NOMO-1 treated with DMSO at 0.1 percent for 48 hours (cell line): ENCODE data around the gene USP4.

ENCODE experiments used
- DNase-seq: peaks from one replicate; lab custom pipeline; 2025; ENCODE audit not compliant: unreplicated experiment; lab: John Stamatoyannopoulos, UW

The USP4 gene

DNA sequence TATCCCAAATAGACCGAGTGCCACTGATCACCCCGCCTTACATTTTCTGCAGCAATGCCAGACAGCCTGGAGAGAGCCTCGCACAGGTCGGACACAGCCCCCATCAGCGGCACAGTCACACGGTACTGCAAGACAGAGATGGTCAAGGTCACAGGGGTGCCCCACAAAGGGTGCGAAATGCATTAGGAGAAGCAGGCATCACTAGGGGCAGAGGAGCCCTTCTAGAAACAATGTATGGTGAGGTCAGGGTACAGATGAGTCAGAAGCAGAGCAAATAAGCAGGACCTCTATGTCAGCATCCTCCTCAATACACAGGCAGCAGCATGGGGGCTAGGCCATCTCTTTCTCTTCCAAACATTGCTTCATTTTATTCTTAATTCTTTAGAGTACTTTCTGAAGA, 41.3 kb downstream of the USP4 start:
- no peak for DNase-seq

DNA sequence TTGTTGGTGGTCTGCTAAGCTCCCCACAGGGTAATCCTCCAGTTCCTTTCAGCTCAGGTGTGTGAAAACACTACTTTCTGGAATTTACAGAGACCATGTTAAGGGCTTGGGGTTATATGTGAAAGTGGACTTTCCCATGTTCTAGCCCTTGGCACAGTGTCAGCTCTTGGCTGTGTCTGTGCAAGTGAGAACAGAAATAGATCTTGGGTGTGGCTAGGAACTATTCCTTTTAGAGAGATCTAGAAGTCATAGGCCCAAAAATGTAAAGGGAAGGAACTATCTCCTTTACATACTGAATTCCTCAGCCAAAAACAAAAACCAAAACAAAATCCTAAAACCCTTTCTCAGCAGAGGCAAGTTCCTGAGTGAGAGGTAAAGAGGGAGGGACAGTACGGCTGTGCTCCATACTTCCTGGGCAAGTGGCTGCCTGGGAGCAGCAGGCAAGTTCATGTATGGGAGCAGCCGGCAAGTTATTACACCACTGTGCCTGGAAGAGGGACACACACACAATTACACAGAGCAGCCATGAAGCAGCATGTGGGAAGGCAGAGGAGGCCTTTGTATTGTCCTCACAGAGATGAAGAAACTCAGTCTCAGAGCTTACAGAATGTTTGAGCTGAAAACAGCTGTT, 43.0 kb downstream of the USP4 start:
- no peak for DNase-seq

DNA sequence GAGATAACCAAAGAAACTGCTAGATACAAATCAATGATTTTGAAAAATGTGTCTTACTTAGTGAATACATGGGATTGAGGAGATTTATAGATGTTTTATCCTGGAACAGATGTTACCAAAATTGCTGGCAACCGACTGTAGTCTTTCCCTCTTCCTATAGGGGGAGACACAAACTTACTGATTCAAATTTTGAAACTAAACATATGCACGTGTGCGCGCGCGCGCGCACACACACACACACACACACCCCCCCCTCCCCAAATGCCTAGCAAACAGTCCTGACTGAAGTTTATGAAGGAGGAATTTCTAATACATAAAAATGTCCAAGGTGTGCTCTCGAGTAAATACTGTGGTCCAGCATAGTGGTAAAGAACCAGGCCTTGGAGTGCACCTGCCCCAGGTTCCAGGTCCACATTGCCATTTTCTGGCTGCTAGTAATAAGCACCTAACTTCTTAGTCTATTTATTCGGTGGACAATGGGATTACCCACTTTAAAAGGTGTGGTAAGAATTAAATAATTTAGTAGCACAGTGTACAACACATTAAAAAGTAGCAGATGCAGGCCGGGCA, 44.3 kb downstream of the USP4 start:
- peak; percentile 8 for DNase-seq

- DNase-seq: no peak
Observed at GRCh38 chr3:49294343-49294742, 45.5 kb downstream of the USP4 start.

DNA sequence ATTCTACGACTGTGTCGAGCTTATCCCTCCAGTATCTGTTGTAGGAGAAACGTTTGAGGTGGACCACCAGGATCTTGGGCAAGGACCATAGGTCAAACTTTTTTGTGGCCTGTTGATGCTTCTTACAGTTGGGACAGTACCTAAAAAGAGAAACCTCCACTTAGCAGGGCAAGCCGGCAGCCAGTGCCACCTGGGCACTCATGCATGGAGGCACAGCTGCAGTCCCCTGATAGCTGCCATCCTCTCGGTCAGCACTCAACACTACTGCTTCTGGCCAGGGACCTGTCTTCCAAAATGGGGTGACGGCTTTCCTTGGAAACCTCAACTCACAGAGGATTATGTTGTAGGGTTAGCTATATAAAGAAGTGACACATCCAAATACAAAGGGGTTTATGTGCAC, 55.9 kb downstream of the USP4 start:
- no peak for DNase-seq

DNA sequence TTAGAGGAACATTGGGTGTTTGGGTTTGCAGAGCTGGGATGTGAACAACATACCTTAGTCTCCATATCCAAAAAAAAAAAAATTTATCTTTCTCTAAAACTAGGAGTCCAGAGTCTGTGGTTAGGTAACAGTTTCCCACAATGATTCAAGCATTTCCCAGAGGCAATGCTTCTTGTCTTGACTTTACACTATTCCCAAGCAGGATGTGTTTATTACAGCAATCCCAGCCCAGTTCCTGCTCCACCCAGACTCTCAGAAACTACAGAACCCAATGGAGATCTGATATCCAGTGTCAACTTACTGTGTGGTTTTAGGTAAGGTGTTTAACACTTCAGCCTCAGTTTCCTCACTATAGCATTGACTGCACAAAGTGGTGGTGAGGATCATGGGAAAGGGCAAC, 60.5 kb downstream of the USP4 start:
- no peak for DNase-seq

DNA sequence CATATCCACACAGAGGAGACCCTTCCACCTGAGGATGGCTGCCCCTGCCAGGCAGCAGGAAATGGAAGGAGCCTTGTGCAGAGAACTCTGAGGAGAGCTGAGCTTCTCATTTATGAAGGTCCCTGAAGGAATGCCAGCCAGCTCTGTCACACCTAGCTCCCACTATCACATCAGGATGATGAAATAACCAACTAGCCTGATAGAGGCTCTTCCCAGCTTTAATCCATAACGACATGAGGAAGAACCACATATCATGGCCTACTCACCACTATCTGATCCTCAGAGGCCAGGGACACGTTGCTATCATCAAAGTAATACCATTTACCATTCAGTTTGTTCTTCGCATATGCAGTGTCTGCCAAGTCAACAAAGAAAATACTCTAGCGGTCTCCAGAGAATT, 61.3 kb downstream of the USP4 start:
- DNase-seq: no peak

DNA sequence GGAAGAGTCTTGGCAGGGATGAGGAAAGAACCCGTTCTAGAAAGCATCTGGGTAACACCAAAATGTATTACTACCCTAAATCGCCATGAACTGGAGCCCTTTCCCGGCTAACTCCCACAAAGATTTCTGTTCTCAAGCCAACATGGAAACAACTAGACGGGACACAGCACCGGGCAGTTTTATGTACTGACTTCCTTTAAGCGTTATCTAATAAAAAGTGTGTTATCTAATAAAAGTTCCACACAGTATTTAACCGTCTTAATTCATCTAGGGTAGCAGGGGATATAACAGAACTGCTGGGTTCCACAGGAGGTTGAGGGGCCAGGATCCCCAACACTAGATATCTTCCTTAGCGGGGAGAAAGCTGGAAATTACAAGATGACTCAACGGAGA, 62.5 kb downstream of the USP4 start:
- DNase-seq: no peak

DNA sequence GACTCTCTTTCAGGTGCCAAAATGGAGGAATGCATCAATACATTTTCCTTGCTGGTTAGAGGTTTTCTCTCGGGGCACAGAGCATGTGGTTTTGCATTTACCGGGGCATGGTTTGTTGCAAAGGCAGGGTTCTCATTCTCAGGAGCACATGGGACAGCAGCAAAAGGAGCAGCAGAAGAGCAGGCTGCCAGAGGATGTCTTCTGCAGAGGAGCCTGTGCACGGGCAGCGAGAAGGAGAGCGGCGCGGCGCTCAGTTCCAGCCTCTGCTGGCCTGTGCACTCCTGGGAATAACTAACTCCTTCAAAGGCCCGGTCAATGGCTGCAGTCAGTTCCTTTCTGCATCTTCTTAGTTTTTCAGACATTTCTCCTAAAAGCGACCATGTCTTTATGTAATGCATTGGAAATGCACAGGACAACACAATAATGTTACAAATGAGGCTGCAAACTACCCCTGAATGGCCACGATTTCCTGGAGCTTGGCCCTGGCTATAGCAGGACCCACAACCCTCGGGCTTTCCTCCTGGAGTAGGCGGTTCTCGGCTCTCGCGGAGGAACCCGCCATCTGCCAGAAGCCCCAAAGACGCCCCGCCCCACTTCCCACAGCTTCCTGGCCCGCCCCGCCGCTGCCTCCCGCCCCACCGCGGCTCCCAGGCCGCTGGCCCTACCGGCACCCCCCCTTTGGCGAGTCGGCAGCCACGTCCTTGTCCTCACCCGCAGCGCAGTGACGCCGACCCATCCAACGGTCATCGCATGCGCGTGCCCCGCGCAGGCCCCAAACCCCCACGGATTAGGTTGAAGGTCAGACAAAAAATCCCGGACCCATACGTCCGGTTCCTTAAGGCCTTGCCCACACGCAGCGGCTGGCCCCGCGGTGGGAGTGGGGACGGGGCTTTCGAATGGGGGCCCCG, 63.1 kb downstream of the USP4 start, which contains the start of gene C3orf62:
Gene C3orf62, minus strand, starts transcription at position 758 of the 908 bp plus-strand sequence. Its CDS starts 360 bp downstream, at position 398.
- DNase-seq: no peak

DNA sequence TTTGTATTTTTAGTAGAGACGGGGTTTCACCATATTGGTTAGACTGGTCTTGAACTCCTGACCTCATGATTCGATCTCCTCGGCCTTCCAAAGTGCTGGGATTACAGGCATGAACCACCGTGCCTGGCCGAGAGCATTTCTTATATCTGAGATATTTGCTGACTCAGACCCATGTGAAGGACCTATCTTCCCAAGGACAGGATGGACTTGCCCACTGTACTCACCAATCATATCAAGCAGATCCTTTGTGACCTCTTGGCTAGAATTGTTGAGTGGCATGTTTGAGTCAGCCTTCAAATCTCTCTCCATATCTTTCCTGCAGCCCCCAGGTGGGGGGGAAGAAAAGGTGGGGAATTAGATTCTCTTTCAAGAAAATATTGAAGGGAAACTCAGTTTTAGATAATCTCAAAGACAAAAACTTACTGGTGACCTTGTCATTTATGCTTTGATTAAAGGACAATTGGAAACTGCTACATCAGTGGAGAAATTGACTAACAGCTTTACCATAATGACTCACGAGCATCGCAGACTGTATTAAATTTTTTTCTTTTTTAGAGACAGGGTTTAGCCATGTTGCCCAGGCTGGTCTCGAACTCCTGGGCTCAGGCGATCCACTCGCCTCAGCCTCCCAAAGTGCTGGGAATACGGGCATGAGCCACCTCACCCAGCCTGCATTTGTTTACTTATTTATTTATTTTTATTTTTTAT, 65.9 kb downstream of the USP4 start:
- no peak for DNase-seq

DNA sequence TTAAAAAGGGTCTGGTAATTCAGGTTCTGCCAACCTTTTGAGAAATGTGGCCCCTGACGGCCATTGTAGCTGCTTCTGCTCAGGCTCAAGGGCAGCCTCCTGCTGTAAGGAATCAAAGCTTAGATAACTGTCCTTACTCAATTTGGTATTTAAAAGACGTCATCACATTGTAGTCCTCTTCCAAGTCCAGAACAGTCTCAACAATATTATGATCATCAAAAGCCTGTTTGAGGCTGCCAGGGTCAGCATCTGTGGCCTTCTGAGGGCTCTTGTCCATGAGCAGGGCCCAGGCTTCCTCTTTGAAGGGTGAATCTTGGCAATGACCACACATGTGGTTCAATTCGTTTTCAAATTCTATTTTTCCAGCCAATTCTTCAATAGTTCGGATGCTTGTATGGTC, 68.8 kb downstream of the USP4 start:
- DNase-seq: no peak

DNA sequence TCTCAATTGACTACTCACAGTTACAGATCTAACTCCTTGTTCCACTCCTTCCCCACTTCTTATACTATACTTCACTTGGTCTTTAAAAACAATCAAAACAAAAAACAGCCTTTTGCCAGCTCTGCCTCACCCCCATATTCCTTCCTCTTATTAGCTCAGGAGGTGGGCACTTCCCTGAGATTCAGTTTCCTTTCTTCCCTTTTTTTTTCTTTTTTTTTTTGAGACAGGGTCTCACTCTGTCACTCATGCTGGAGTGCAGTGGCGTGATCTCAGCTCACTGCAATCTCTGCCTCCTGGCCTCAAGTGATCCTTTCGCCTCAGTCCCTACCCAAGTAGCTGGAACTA, 69.7 kb downstream of the USP4 start:
- DNase-seq: no peak

GRCh38 chr3:49269443-49270155, 70.3 kb downstream of the USP4 start:
- DNase-seq: no peak

GRCh38 chr3:49266410-49267095, 73.3 kb downstream of the USP4 start:
- no peak for DNase-seq

DNA sequence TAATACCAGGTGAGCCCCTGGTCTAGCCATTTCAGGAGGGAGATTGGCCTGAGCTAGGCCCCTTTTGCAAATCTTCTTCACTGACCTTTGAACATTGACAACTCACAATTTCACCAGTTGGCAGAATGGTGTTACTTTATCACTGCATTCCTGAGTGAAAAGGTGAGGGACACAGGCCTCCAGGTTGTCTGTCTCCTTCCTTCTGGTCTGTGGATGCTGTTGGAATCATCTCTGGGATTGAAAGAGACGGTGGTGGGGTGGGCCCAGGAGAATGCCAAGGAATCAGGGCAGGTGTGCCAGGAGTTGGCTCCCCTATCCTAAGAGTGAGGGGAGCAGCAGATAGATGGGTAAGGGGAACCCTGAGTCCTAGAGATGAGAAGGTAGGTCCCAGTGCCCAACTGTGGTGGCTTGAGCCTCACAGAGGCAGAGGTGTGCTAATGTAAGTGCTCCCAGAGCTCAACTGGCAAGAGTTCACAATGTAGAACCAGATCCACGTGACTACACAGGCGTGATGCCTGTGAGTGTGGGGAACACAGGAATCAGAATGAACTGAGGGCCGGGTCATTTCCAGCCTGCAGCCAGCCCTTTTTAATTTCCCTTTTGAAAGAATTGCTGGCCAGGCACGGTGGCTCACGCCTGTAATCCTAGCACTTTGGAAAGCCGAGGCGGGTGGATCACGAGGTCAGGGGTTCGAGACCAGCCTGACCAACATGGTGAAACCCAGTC, 74.0 kb downstream of the USP4 start:
- no peak for DNase-seq

DNA sequence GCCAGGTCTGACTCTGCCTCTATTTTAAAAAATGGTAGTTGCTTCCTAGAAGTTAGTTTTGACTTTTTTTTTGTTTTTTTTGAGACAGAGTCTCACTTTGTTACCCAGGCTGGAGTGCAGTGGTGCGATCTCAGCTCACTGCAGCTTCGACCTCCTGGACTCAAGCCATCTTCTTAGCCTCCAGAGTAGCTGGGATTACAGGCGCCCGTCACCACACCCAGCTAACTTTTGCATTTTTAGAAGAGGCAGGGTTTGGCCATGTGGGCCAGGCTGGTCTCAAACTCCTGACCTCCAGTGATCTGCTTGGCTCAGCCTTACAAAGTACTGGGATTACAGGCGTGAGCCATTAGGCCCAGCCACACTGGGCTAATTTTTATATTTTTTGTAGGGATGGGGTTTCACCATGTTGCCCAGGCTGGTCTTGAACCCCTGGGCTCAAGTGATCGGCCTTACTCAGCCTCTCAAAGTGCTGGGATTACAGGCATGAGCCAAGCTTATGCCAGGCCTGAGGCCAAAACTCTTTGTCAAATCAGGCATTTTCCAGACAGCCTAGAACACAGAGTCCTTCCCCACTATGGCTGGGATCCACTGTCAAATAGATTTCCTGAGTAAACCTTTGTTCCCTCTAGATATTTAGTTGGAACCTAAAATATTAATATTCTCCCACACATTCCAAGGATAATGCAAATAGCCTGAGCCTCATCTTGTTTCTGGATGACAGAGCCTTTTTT, 76.5 kb downstream of the USP4 start:
- no peak for DNase-seq

GRCh38 chr3:49260806-49261324, 79.0 kb downstream of the USP4 start:
- DNase-seq: no peak

GRCh38 chr3:49257187-49257586, 82.7 kb downstream of the USP4 start:
- DNase-seq: no peak
